IMR-90 (cell line): Measurements from ENCODE around the gene SIGLEC11.

Experiments used
- BHLHE40 ChIP-seq: fragments of 150-350 bp; IDR thresholded peaks from 2 replicates; pipeline ENCODE4 v1.6.1; 2016; ENCODE audit warnings: mild to moderate bottlenecking, low read depth, low read length
- CEBPB ChIP-seq: IDR thresholded peaks from 2 replicates; pipeline ENCODE4 v1.6.1; 2012; ENCODE audit warnings: low read depth, low read length, improper control_type of control experiment
- CTCF ChIP-seq: conservative IDR thresholded peaks from 2 replicates; pipeline ENCODE4 v1.5.1; 2012; ENCODE audit warnings: mild to moderate bottlenecking, low read depth, low read length, improper control_type of control experiment
- ELK1 ChIP-seq: fragments of 150-350 bp; IDR thresholded peaks from 2 replicates; pipeline ENCODE4 v1.6.1; 2016; ENCODE audit warnings: low read depth, mild to moderate bottlenecking, low read length, moderate library complexity, borderline replicate concordance
- FOS ChIP-seq: fragments of 150-350 bp; IDR thresholded peaks from 2 replicates; pipeline ENCODE4 v1.6.1; 2016; ENCODE audit warnings: low read depth, low read length
- MAZ ChIP-seq: IDR thresholded peaks from 2 replicates; pipeline ENCODE4 v1.6.1; 2012; ENCODE audit warnings: low read depth, mild to moderate bottlenecking, low read length, improper control_type of control experiment, moderate library complexity, borderline replicate concordance
- MXI1 ChIP-seq: IDR thresholded peaks from 2 replicates; pipeline ENCODE4 v1.6.1; 2012; ENCODE audit warnings: low read depth, mild to moderate bottlenecking, low read length, moderate library complexity, borderline replicate concordance
- POLR2A ChIP-seq: IDR thresholded peaks from 2 replicates; pipeline ENCODE4 v1.6.1; 2012; ENCODE audit warnings: mild to moderate bottlenecking, low read depth, low read length
- RAD21 ChIP-seq: IDR thresholded peaks from 2 replicates; pipeline ENCODE4 v1.6.1; 2012; ENCODE audit warnings: low read length, improper control_type of control experiment
- RFX5 ChIP-seq: IDR thresholded peaks from 2 replicates; pipeline ENCODE4 v1.8.0; 2012; ENCODE audit warnings: low read depth, mild to moderate bottlenecking, low read length, moderate library complexity
- USF2 ChIP-seq: fragments of 150-350 bp; IDR thresholded peaks from 2 replicates; pipeline ENCODE4 v1.6.1; 2017; ENCODE audit warnings: mild to moderate bottlenecking, antibody characterized with exemption, low read length, low read depth

- TF ChIP-seq FOS = no peak
- no peak for TF ChIP-seq CTCF
- no peak for TF ChIP-seq POLR2A
- TF ChIP-seq ELK1 = no peak
- no peak for TF ChIP-seq USF2
- TF ChIP-seq RAD21 = no peak
- no peak for TF ChIP-seq MXI1
- no peak for TF ChIP-seq BHLHE40
- TF ChIP-seq MAZ = no peak
- no peak for TF ChIP-seq RFX5
- TF ChIP-seq CEBPB = no peak
These were observed 27.3 kb downstream of the SIGLEC11 start for GRCh38 chr19:49933643-49934042.
